DND-41 (cell line): ENCODE results near the gene GIPR.

Source experiments
- ATAC-seq: fragments of 200-7000 bp; cut with Tn5 transposase; 3 replicates; pipeline ENCODE4 v1.9.1; 2021; ENCODE audit warnings: low read depth; ENCODE audit not compliant: insufficient read depth
- DNase-seq: peaks from one replicate; pipeline ENCODE4 v3.0.0-alpha.2; 2020
- H2AFZ ChIP-seq: 2 replicates; pipeline ENCODE4 v1.6.0; 2012; ENCODE audit warnings: low read depth, low read length
- H3K27ac ChIP-seq: 2 replicates; pipeline ENCODE4 v1.5.1; 2012; ENCODE audit warnings: low read length, inconsistent platforms
- H3K27me3 ChIP-seq: fragments of 200-600 bp; sonication (generic); 2 replicates; pipeline ENCODE4 v1.6.0; 2012; ENCODE audit warnings: low read length, mild to moderate bottlenecking, inconsistent platforms; ENCODE audit not compliant: insufficient read depth, poor library complexity
- H3K36me3 ChIP-seq: 2 replicates; pipeline ENCODE4 v1.5.1; 2012; ENCODE audit warnings: low read length, inconsistent platforms; ENCODE audit not compliant: insufficient read depth
- H3K4me1 ChIP-seq: 2 replicates; pipeline ENCODE4 v1.5.1; 2012; ENCODE audit warnings: mild to moderate bottlenecking, low read length; ENCODE audit not compliant: insufficient read depth
- H3K4me2 ChIP-seq: 2 replicates; pipeline ENCODE4 v1.6.0; 2012; ENCODE audit warnings: mild to moderate bottlenecking, moderate library complexity, low read length, inconsistent platforms; ENCODE audit not compliant: insufficient read depth
- H3K4me3 ChIP-seq, 2 experiments: fragments of 200-600 bp in 1 of 2; shearing (Covaris generic) in 1 of 2; 2 replicates each; pipeline ENCODE4 v1.5.1; 2012 to 2016; ENCODE audit warnings: inconsistent platforms in 2 of 2, low read length in 2 of 2, mild to moderate bottlenecking in 2 of 2, low read depth in 1 of 2, moderate library complexity in 1 of 2
- H3K79me2 ChIP-seq: 2 replicates; pipeline ENCODE4 v1.6.0; 2012; ENCODE audit warnings: low read length, inconsistent platforms; ENCODE audit not compliant: insufficient read depth
- H3K9ac ChIP-seq: 2 replicates; pipeline ENCODE4 v1.6.0; 2012; ENCODE audit warnings: low read depth, mild to moderate bottlenecking, inconsistent platforms, low read length, moderate library complexity
- H3K9me3 ChIP-seq: 2 replicates; pipeline ENCODE4 v1.5.1; 2012; ENCODE audit warnings: low read length, moderate library complexity, mild to moderate bottlenecking, inconsistent platforms; ENCODE audit not compliant: insufficient read depth, severe bottlenecking
- H4K20me1 ChIP-seq: 2 replicates; pipeline ENCODE4 v1.6.0; 2012; ENCODE audit warnings: low read length; ENCODE audit not compliant: insufficient read depth
- EZH2 ChIP-seq: IDR thresholded peaks from 3 replicates; pipeline ENCODE4 v1.6.1; 2012; ENCODE audit warnings: borderline replicate concordance, low read depth, mild to moderate bottlenecking, moderate library complexity, low read length, inconsistent platforms; ENCODE audit not compliant: severe bottlenecking
- TF ChIP-seq, protein P1 (sequence below): IDR thresholded peaks from 2 replicates; pipeline ENCODE4 v1.5.1; 2012; ENCODE audit warnings: borderline replicate concordance, low read length, moderate library complexity, mild to moderate bottlenecking; ENCODE audit not compliant: poor library complexity, severe bottlenecking; ENCODE audit errors: extremely low read depth

GIPR gene

DNA sequence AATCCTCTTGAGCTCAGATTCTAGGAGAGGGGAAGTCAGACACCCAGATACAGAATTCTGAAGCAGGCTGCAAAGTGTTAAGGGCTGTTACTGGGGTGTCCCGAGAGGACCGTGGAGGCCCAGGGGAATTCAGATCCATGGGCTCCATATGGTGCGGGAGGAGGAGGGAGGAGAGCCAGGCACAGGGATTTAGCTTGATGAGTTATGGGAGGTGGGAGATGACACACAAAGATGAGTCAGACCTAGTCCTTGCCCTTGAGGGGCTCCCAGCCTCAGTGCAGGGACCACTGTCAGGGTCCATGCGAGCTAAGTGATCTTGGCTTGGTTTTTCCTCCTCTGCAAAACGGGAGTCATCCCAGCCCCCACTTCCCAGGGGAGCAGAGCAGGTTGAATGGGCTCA lies 14.4 kb upstream of the GIPR start:
- ATAC-seq = no peak
- H3K9ac ChIP-seq = no peak overlapping the region

DNA sequence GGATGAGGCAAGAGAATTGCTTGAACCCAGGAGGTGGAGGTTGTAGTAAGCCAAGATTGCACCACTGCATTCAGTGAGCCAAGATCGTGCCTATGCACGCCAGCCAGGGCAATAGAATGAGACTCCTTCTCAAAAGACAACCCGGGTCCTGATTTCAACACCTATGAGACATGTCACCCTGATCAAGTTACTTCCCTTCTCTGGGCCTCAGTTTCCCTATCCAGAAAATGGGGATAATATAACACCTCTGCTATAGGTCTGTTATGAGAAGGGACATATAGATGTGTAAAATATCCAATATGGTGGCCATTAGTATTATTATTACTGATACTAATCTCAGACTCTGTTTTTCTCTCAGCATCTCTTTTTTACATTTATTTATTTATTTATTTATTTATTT lies 12.9 kb upstream of the GIPR start:
- Histone ChIP-seq H3K4me1 (no peaks in the 10 kb centered on the region), H3K27ac (no peak overlapping the region), H3K9me3 (no peaks in the 10 kb centered on the region), H3K36me3 (no peaks in the 10 kb centered on the region), H4K20me1 (no peaks in the 10 kb centered on the region), H2AFZ (no peak overlapping the region), H3K4me2 (no peak overlapping the region), H3K27me3 (no peaks in the 10 kb centered on the region), H3K4me3 (no peak overlapping the region), H3K79me2 (no peaks in the 10 kb centered on the region), H3K9ac (no peak overlapping the region)
- DNase-seq (no peak), ATAC-seq (no peak)
- TF ChIP-seq, protein P1, sequence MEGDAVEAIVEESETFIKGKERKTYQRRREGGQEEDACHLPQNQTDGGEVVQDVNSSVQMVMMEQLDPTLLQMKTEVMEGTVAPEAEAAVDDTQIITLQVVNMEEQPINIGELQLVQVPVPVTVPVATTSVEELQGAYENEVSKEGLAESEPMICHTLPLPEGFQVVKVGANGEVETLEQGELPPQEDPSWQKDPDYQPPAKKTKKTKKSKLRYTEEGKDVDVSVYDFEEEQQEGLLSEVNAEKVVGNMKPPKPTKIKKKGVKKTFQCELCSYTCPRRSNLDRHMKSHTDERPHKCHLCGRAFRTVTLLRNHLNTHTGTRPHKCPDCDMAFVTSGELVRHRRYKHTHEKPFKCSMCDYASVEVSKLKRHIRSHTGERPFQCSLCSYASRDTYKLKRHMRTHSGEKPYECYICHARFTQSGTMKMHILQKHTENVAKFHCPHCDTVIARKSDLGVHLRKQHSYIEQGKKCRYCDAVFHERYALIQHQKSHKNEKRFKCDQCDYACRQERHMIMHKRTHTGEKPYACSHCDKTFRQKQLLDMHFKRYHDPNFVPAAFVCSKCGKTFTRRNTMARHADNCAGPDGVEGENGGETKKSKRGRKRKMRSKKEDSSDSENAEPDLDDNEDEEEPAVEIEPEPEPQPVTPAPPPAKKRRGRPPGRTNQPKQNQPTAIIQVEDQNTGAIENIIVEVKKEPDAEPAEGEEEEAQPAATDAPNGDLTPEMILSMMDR = no peak
- TF ChIP-seq EZH2 = no peak

More for the DNA sequence above, 14.4 kb upstream of the GIPR start:
- no peak overlapping the region for H3K27ac ChIP-seq
- no peaks in the 10 kb centered on the region for H3K36me3 ChIP-seq
- H3K79me2 ChIP-seq = no peaks in the 10 kb centered on the region
- no peak overlapping the region for H3K4me3 ChIP-seq
- no peak overlapping the region for H3K4me2 ChIP-seq
- no peak for TF ChIP-seq EZH2
- TF ChIP-seq, protein P1 = no peak
- H3K27me3 ChIP-seq = no peaks in the 10 kb centered on the region
- no peaks in the 10 kb centered on the region for H3K4me1 ChIP-seq
- no peaks in the 10 kb centered on the region for H3K9me3 ChIP-seq
- no peaks in the 10 kb centered on the region for H4K20me1 ChIP-seq
- DNase-seq = no peak
- H2AFZ ChIP-seq = no peak overlapping the region

DNA sequence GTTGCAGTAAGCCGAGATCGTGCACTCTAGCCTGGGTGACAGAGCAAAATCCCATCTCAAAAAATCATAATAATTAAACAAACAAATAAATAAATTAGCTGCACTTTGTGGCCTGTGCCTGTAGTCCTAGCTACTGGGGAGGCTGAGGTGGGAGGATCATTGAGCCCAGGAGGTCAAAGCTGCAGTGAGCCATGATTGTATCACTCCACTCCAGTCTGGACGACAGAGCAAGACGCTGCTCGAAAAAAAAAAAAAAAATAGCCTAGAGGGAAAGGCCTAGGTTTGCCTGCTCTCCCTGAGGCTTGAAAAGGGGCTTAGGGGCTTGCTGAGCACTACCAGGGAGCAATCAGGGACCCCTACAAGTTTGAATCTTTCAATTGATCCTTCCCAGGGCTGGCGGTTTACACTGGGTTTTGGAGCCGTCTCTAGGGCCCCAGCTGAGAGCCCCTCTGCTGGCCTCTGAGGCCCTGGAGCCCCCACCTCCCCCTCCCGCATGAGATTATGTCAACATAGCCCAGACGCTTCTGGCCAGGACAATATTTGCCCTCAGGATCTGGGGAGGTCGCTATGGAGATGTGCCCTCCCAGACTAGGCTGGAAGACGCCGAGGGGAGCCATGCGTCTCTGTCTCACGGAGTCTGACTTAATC lies 10.4 kb upstream of the GIPR start:
- Histone ChIP-seq H3K4me1 (no peaks in the 10 kb centered on the region), H3K4me2 (no peak overlapping the region), H4K20me1 (no peaks in the 10 kb centered on the region), H3K27ac (no peak overlapping the region), H3K36me3 (no peaks in the 10 kb centered on the region), H2AFZ (no peak overlapping the region), H3K9ac (no peak overlapping the region), H3K79me2 (no peaks in the 10 kb centered on the region), H3K9me3 (no peaks in the 10 kb centered on the region), H3K4me3 (no peak overlapping the region), H3K27me3 (peaks cover 9% of the 10 kb centered on the region)
- DNase-seq (no peak), ATAC-seq (no peak)
- TF ChIP-seq EZH2 = no peak
- TF ChIP-seq, protein P1 = no peak
